ENCODE data around the gene LYRM9.

DNA sequence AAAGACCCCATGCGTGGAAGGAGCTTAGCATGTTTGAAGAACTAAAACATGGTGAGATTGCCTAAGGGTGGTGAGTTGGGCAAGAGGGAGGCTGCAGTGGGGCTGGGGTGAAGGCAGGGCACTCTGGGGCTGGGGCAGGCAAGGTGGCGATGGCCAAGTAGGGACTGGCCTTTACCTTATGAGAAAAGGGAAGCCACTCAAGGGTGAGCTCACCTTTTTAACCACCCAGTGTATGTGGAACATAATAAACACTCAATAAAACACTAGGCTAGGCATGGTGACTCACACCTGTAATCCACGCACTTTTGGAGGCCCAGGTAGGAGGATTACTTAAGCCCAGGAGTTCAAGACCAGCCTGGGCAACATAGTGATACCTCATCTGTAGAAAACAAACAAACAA, 37.7 kb downstream of the LYRM9 start:
- TF ChIP-seq ZNF155 (tag by site-specific recombination; IDR thresholded peaks at IDR 0.05) (no peak), ZNF792 (tag by site-specific recombination; IDR thresholded peaks at IDR 0.05) (no peak), BCL11A (tag by site-specific recombination; IDR thresholded peaks at IDR 0.05; ENCODE audit: low read depth) (no peak), ZEB2 (tag by site-specific recombination; IDR thresholded peaks at IDR 0.05) (no peak), MYNN (tag by site-specific recombination; IDR thresholded peaks at IDR 0.05; ENCODE audit: borderline replicate concordance) (no peak), KLF9 (tag by site-specific recombination; IDR thresholded peaks at IDR 0.05; ENCODE audit: low read depth) (no peak), ZNF416 (tag by site-specific recombination; IDR thresholded peaks at IDR 0.05) (no peak), ZNF311 (tag by site-specific recombination; IDR thresholded peaks at IDR 0.05; ENCODE audit: borderline replicate concordance) (no peak)
- TF ChIP-seq, protein P1, sequence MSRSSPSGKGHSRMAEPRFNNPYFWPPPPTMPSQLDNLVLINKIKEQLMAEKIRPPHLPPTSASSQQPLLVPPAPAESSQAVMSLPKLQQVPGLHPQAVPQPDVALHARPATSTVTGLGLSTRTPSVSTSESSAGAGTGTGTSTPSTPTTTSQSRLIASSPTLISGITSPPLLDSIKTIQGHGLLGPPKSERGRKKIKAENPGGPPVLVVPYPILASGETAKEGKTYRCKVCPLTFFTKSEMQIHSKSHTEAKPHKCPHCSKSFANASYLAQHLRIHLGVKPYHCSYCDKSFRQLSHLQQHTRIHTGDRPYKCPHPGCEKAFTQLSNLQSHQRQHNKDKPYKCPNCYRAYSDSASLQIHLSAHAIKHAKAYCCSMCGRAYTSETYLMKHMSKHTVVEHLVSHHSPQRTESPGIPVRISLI (tag by site-specific recombination; IDR thresholded peaks at IDR 0.05): no peak
- TF ChIP-seq, protein P2, sequence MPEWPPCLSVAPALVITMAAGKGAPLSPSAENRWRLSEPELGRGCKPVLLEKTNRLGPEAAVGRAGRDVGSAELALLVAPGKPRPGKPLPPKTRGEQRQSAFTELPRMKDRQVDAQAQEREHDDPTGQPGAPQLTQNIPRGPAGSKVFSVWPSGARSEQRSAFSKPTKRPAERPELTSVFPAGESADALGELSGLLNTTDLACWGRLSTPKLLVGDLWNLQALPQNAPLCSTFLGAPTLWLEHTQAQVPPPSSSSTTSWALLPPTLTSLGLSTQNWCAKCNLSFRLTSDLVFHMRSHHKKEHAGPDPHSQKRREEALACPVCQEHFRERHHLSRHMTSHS (tag by site-specific recombination; IDR thresholded peaks at IDR 0.05): no peak
- TF ChIP-seq, protein P3, sequence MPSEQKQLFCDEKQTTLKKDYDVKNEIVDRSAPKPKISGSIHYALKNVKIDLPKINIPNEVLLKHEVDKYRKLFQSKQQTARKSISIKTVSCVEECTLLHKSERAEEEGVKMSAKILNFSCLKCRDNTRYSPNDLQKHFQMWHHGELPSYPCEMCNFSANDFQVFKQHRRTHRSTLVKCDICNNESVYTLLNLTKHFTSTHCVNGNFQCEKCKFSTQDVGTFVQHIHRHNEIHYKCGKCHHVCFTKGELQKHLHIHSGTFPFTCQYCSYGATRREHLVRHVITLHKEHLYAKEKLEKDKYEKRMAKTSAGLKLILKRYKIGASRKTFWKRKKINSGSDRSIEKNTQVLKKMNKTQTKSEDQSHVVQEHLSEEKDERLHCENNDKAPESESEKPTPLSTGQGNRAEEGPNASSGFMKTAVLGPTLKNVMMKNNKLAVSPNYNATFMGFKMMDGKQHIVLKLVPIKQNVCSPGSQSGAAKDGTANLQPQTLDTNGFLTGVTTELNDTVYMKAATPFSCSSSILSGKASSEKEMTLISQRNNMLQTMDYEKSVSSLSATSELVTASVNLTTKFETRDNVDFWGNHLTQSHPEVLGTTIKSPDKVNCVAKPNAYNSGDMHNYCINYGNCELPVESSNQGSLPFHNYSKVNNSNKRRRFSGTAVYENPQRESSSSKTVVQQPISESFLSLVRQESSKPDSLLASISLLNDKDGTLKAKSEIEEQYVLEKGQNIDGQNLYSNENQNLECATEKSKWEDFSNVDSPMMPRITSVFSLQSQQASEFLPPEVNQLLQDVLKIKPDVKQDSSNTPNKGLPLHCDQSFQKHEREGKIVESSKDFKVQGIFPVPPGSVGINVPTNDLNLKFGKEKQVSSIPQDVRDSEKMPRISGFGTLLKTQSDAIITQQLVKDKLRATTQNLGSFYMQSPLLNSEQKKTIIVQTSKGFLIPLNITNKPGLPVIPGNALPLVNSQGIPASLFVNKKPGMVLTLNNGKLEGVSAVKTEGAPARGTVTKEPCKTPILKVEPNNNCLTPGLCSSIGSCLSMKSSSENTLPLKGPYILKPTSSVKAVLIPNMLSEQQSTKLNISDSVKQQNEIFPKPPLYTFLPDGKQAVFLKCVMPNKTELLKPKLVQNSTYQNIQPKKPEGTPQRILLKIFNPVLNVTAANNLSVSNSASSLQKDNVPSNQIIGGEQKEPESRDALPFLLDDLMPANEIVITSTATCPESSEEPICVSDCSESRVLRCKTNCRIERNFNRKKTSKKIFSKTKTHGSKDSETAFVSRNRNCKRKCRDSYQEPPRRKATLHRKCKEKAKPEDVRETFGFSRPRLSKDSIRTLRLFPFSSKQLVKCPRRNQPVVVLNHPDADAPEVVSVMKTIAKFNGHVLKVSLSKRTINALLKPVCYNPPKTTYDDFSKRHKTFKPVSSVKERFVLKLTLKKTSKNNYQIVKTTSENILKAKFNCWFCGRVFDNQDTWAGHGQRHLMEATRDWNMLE (tag by site-specific recombination; conservative IDR thresholded peaks at IDR 0.05; ENCODE audit: low read depth): no peak
- TF ChIP-seq, protein P4, sequence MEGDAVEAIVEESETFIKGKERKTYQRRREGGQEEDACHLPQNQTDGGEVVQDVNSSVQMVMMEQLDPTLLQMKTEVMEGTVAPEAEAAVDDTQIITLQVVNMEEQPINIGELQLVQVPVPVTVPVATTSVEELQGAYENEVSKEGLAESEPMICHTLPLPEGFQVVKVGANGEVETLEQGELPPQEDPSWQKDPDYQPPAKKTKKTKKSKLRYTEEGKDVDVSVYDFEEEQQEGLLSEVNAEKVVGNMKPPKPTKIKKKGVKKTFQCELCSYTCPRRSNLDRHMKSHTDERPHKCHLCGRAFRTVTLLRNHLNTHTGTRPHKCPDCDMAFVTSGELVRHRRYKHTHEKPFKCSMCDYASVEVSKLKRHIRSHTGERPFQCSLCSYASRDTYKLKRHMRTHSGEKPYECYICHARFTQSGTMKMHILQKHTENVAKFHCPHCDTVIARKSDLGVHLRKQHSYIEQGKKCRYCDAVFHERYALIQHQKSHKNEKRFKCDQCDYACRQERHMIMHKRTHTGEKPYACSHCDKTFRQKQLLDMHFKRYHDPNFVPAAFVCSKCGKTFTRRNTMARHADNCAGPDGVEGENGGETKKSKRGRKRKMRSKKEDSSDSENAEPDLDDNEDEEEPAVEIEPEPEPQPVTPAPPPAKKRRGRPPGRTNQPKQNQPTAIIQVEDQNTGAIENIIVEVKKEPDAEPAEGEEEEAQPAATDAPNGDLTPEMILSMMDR (tag by site-specific recombination; IDR thresholded peaks at IDR 0.05): no peak
- TF ChIP-seq, protein P5, sequence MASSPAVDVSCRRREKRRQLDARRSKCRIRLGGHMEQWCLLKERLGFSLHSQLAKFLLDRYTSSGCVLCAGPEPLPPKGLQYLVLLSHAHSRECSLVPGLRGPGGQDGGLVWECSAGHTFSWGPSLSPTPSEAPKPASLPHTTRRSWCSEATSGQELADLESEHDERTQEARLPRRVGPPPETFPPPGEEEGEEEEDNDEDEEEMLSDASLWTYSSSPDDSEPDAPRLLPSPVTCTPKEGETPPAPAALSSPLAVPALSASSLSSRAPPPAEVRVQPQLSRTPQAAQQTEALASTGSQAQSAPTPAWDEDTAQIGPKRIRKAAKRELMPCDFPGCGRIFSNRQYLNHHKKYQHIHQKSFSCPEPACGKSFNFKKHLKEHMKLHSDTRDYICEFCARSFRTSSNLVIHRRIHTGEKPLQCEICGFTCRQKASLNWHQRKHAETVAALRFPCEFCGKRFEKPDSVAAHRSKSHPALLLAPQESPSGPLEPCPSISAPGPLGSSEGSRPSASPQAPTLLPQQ (tag by site-specific recombination; IDR thresholded peaks at IDR 0.05): no peak
- TF ChIP-seq, protein P6, sequence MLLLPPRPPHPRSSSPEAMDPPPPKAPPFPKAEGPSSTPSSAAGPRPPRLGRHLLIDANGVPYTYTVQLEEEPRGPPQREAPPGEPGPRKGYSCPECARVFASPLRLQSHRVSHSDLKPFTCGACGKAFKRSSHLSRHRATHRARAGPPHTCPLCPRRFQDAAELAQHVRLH (tag by site-specific recombination; IDR thresholded peaks at IDR 0.05): no peak

All from HEK293 (cell line).